ENCODE data around the gene KRTAP23-1.
A peak's percentile ranks its signal among the peaks of the same experiment; 100 is the strongest.

KRTAP23-1 gene, protein sequence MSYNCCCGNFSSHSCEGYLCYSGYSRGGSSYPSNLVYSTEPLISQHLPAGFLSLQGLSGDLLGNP

GRCh38 chr21:30348506-30348905 lies at the start of gene KRTAP23-1:
KRTAP23-1 (minus strand) TSS chr21:30348606; CDS start chr21:30348606, 0 bp downstream.
- no peak for DNase-seq (ENCODE audit: low spot score)

DNA sequence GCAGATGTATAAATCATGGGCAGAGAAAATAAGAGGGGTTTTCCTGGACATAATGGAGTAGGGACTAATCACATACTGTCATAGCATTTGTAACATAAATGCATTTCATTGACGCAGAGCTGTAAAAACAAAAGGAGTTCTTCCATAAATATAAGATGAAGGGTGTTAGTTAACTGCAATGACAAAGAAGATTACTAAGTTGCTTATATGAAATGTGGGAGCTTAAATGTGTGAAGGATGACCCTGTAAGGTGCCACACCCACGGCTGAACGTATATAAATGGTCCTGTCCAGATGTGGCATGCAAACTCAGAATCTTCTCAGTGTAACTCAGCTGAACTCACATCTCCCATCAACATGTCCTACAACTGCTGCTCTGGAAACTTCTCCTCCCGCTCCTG lies 47.3 kb upstream of the KRTAP23-1 start, which contains the start of gene KRTAP13-1:
Gene KRTAP13-1 (plus strand): TSS at position 301 of the 400 bp plus-strand sequence. CDS start 56 bp downstream, at position 357.
- DNase-seq (ENCODE audit: low spot score), result no peak

- no peak for DNase-seq (ENCODE audit: low spot score)
Measured at GRCh38 chr21:30391492-30392025, 43.2 kb upstream of the KRTAP23-1 start.

DNA sequence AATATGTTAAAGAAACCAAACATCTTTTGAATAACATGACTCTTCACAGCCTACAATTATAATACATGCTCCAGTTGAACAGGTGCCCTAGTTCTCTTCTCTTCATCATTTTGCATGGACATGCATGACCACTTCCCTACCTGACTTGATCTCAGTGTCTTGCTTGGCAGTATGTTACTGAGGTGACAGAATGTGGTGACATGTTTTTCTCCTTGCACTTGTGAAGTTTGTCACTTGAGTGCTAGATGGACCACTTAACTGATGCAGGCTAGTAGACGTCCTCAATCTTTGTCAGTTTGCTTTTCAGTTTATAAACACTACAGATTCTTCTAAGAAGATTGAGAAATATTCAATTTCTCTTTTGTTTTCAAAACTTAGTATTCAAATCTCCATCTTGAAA lies 33.8 kb upstream of the KRTAP23-1 start:
- DNase-seq (ENCODE audit: low spot score), result no peak

GRCh38 chr21:30372139-30372770 lies 23.8 kb upstream of the KRTAP23-1 start, which contains the start of gene KRTAP13-2:
KRTAP13-2 (minus strand) TSS chr21:30372271; CDS start chr21:30372213, 58 bp downstream.
- no peak for DNase-seq (ENCODE audit: low spot score)

DNA sequence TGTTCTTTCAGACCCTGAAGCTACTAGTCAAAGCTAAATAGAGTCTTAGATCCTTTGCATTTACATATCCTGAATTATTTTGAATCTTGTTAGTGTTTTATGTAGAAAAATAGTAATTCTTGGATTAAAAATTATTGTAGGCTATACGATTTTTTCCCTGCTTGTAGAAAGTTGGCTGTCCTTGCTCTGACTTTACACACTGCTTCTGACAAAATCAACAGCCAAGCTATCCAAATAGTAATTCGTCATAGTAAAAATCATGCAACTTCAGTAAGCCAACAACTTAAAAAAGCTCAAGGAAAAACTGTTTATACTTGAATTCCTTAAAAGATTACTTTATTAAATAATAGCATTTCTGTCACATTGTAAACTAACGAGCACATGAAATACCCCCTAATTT lies 7.5 kb upstream of the KRTAP23-1 start:
- no peak for DNase-seq (ENCODE audit: low spot score)

- DNase-seq (ENCODE audit: low spot score), result no peak
Measured at GRCh38 chr21:30354308-30355005, 6.1 kb upstream of the KRTAP23-1 start.

DNA sequence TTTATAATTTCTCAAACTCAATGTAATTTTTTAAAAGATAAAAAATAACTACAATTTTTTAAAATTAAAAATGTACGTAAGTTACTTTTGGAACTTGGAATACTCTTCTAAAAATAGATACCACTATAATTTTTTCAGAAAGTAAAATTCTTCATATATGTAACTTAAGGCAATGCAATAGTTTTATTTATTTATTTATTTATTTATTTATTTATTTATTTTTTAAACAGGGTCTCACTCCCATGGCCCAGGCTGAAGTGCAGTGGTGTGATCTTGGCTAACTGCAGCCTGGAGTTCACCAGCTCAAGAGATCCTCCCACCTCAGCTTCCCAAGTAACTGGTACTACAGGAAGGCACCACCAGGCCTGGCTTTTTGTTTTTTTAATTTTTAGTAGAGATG lies 3.1 kb upstream of the KRTAP23-1 start:
- no peak for DNase-seq (ENCODE audit: low spot score)

DNA sequence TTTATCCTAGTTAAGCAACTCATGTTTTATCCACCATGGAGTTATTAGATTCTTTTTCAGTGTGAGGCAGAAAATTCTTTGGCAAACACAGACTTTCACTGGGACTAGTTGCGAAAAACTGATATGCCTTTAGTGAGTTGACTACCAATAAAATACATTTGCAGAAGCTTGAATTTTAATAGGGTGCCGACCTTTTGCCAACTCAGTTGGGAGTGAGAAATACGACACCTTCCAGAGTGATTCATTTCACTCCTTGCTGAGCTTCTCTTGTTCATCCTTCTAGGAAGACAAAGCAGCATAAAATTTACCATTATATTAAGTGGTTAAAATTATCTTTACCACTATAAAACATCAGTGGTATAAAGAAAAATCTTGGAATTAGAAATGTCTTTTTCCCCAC lies 1.2 kb upstream of the KRTAP23-1 start:
- DNase-seq (ENCODE audit: low spot score), result no peak

GRCh38 chr21:30345014-30345413 lies 3.4 kb downstream of the KRTAP23-1 start:
- no peak for DNase-seq (ENCODE audit: low spot score)

DNA sequence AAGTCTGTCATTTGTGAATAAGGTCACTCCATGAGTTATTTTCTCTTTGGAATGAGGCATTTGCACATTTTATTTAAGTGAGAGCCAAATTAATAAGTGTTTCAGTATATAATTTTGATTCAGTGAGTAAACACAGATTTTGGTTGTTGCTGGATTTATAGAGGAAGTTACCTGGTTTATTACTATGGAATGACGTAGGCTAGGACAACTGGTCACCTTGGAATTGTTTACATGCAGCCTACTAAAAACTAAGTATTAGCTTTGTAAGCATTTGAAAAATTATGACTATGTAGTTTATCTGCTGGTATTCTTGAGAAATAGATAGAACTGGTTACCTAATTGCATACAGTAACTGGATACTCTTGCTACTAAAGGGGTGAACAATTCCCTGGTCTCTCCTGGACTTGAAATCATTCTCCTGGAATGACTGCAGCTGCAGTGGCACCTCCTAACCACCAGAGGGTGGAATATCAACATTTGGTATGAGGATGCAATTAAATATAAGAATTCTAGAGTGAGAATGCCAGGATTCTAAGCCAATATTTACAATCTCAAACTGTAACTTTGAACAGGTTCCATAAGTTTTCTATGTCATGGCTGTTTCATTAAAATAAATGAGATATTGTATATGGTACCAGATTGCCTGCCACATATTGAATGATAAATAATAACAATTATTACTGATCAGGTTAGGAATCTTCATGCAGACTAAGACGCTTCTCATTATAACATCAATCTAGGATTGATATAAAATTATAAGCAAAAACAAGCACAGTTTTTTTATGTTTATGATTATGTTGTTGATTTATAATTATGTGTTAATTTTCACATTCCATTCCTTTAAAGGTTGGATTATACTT lies 7.5 kb downstream of the KRTAP23-1 start:
- peak; percentile 11 for DNase-seq (ENCODE audit: low spot score)

DNA sequence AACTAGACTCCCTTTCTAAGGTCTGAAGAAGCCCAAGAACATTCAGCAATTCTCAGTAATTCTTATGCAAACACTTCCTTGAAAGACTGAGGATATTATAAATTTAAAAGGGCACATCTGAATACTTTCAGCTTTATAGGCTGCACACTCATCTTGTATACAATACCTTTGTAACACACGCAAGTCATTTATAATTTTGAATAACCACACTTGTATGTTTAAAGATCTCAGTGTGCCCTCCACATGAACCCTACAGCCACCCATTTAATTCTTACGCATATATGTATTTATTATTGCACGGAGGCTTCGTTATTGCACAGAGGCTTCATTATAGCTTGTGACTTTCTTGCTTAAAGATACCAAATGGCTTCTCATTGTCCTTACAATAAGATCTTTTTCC lies 9.7 kb downstream of the KRTAP23-1 start:
- no peak for DNase-seq (ENCODE audit: low spot score)

GRCh38 chr21:30337772-30338171 lies 10.6 kb downstream of the KRTAP23-1 start:
- DNase-seq (ENCODE audit: low spot score), result no peak

DNA sequence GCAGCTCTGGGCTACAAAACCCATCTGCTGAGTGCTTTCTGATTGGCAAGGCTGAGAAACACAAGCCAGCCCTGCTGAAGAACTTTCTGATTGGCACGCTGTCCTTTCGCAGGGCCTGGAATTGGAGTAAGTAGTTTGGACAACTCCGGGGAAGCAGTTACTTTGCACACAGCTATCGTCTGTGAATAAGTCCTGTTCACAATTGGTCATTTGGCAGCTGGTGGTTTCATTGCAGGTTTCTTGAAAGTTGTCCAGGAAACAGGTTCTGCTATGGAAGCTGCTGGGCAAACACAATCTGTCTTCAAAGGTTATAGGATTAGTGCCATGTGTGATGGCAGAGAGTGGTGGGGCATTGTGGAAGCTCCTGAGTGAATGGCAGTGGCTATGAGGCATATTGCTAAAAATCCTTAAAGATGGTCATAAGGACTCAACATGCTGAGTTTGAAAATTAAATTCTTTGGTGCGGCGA lies 11.1 kb downstream of the KRTAP23-1 start, which contains the start of gene KRTAP27-1:
Gene KRTAP27-1 (minus strand): TSS at position 419 of the 469 bp plus-strand sequence. CDS start 26 bp downstream, at position 393.
- DNase-seq (ENCODE audit: low spot score), result no peak

DNA sequence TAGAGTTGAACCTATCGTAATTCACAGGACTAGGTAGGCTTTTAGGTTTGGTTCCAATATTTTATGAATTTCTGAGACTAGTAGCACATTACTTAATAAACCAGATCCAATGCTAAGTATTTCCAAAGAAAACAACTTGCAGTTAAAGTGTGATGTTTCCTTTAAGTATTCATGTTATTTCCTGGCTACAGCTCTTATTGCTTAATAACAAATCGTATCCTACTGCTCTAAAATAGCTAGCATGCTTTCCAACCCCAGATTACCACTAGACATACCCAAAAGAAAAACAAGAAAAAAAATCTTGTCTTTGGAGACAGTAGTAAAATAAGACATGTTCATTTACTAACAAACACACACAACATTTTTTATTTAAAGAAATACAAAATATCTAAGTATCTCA lies 11.8 kb downstream of the KRTAP23-1 start:
- no peak for DNase-seq (ENCODE audit: low spot score)

- no peak for DNase-seq (ENCODE audit: low spot score)
Measured at GRCh38 chr21:30333736-30334135, 14.7 kb downstream of the KRTAP23-1 start.

DNA sequence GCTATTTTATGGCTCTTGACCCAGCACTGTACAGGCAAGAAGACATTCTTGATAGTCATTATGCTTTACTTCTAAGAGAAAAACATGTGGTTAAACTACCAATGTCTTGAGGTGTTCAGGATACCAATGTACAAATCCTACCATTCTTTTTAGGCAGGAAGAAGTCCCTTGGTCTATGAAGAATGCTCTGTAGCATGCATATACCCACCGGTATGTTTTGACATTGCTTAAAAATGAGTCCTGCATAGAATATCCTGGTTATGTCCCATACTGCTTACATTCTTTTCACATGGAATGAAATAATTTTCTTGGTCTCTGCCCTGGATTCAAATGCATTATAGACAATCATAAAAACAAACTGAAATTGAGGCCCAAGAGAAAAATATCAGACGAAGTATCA lies 15.7 kb downstream of the KRTAP23-1 start:
- DNase-seq (ENCODE audit: low spot score), result no peak

DNA sequence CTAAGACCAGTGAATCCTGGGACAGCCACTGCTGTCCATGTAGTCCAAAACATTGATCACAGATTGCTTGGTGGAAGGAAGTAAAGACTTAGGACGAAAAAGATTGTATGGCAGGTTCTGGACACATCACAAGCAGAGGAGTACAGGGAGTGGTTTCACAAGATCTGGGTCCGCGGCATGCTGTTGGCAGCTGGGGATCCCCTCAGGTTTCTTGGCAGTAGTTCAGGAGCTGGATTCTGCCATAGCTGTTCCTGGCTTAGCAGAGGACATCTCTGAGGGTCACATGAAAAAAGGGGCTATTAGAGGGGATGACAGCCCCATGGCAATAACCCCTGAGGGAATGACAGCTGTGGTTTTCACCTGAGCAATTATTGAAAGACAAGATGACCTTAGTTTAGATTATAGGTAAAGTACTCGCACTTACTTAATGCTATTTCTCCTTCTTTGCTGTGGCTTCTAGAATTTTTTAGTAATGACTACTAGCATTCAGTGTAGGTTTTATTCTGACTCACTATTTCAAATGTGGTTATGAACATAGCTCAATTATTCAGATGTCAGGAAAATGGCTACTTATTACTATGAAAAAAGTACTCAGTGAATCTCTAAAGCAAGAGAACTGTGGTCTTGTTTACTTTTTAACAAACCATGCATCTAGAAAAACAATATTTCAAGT lies 19.1 kb downstream of the KRTAP23-1 start:
- no peak for DNase-seq (ENCODE audit: low spot score)

GRCh38 chr21:30326390-30326789 lies 22.0 kb downstream of the KRTAP23-1 start:
- no peak for DNase-seq (ENCODE audit: low spot score)

GRCh38 chr21:30320215-30320614 lies 28.2 kb downstream of the KRTAP23-1 start, which contains the start of gene KRTAP26-1:
KRTAP26-1 (minus strand) TSS chr21:30320315; CDS start chr21:30320035, 280 bp downstream.
- no peak for DNase-seq (ENCODE audit: low spot score)

GRCh38 chr21:30315701-30316100 lies 32.7 kb downstream of the KRTAP23-1 start:
- no peak for DNase-seq (ENCODE audit: low spot score)
